Heart right ventricle (tissue), 16 donors: ENCODE data around the gene VDR. TPM values are rescaled to one million over a fixed set of nuclear protein-coding genes. Genes with fewer than 3 reads are reported as not detected.

ENCODE experiments used
- ATAC-seq, 8 donors: fragments of 200-7000 bp; cut with Tn5 transposase; one replicate each; pipeline ENCODE4 v1.9.1; 2020; ENCODE audit warnings: mild to moderate bottlenecking in 8 of 8, moderate library complexity in 8 of 8, moderate number of reproducible peaks in 1 of 8
- DNase-seq, 2 donors: peaks; one replicate each; pipeline ENCODE4 v3.0.0-alpha.2; 2020
- H3K27ac ChIP-seq, 10 donors: fragments of 200-600 bp; sonication (generic) in 2 of 10; one replicate each; pipeline versions ENCODE4 v1.5.0 to v1.8.0; 2020 to 2022; ENCODE audit warnings: mild to moderate bottlenecking in 3 of 10
- H3K27me3 ChIP-seq, 7 donors: fragments of 200-600 bp; one replicate each; pipeline ENCODE4 v1.8.0; 2021 to 2022; ENCODE audit warnings: mild to moderate bottlenecking in 2 of 7
- H3K36me3 ChIP-seq, 9 donors: fragments of 200-600 bp; sonication (generic) in 1 of 9; one replicate each; pipeline versions ENCODE4 v1.5.0 to v1.8.0; 2020 to 2022; ENCODE audit warnings: mild to moderate bottlenecking in 2 of 9
- H3K4me1 ChIP-seq, 9 donors: fragments of 200-600 bp; sonication (generic) in 1 of 9; one replicate each; pipeline versions ENCODE4 v1.5.0 to v1.8.0; 2020 to 2022; ENCODE audit warnings: mild to moderate bottlenecking in 4 of 9
- H3K4me3 ChIP-seq, 10 donors: fragments of 200-600 bp; sonication (generic) in 2 of 10; one replicate each; pipeline versions ENCODE4 v1.5.0 to v1.8.0; 2020 to 2022; ENCODE audit warnings: mild to moderate bottlenecking in 7 of 10, moderate library complexity in 2 of 10
- H3K9me3 ChIP-seq, 11 donors: fragments of 200-600 bp in 10 of 11; sonication (generic) in 2 of 11; one replicate each; pipeline versions ENCODE4 v1.5.0 to v1.8.0; 2013 to 2022; ENCODE audit warnings: mild to moderate bottlenecking in 2 of 11, control low read depth in 1 of 11, moderate library complexity in 1 of 11
- WGBS, 2 donors: extraction: QIAGEN DNeasy Blood & Tissue Kit; methylation state at CpG; one replicate each; pipeline ENCODE4 v1.1.7; 2013; ENCODE audit warnings: inconsistent platforms in 1 of 2; 5-methylcytosine and 5-hydroxymethylcytosine counted together
- intact Hi-C, 10 donors: fragments of 100-400 bp; cut with DNase I; formaldehyde crosslinking; loops; one replicate each; pipeline versions ENCODE4 v1.11.1 to v1.14.2; 2022
- polyA plus RNA-seq, 2 donors: library from polyadenylated mRNA; stranded (reverse); fragments of 200-250 nt; gene quantifications; one replicate each; pipeline ENCODE4 v1.2.3, GENCODE V29; 2013
- total RNA-seq, 10 donors: library from RNA; stranded (reverse); fragmentation: NEBNext Ultra II Directional in 3 of 10; extraction: Animal tissue kit (Norgen Biotek cat#: 25700) in 3 of 10; gene quantifications; one replicate each; pipeline versions ENCODE4 v1.2.1 to v1.2.4, GENCODE V29; 2021 to 2023
- TF ChIP-seq, protein P1 (sequence below), 9 donors: fragments of 200-600 bp; sonication (generic) in 2 of 9; IDR thresholded peaks; one replicate each; pipeline versions ENCODE4 v1.5.0 to v1.8.0; 2021 to 2022; ENCODE audit warnings: antibody characterized with exemption in 9 of 9, mild to moderate bottlenecking in 5 of 9, moderate library complexity in 1 of 9
- donor health status: Arrhythmogenic right ventricular cardiomyopathy.
- donor health status: ischemic (EF 13 %, LVEDD 7.1; RV severe dilation, severe dysfunction).
- donor health status: healthy with polysubstance abuse.
- donor health status: DM: no; HTN: yes; CAD: no.
- donor health status: DM: no; HTN: no; CAD: no.
- donor health status: ischemic (EF 25% LVEDD 6.9; RV normal size, moderate dysfunction).
- donor health status: ischemic (EF 25% LVEDD 5.7; RV mildly dilated, moderate dysfunction).
- donor health status: healthy.
- donor health status: DM: yes; HTN: yes; CAD: no.
- donor health status: Ischemic cardiomyopathy.
- donor health status: ischemic (EF 35%, LVEDD 5.7; RV mildly dilated, moderate dysfunction).
- donor health status: nonischemic (EF 11% LVEDD 7.7; RV severe dilation, severe dysfunction).
- donor health status: DM: yes; HTN: yes; CAD: no.
- donor health status: PGD.
- donor health status: ischemic (EF 29% LVEDD 5.4; RV normal size, mild dysfunction).
- donor health status: nonischemic (EF 23%, LVEDD 6.1; RV moderate dilation, normal function).

Gene VDR
- total and polyA plus RNA-seq, 12 donors, result 0.08 to 3.0 (median 0.31) TPM

DNA sequence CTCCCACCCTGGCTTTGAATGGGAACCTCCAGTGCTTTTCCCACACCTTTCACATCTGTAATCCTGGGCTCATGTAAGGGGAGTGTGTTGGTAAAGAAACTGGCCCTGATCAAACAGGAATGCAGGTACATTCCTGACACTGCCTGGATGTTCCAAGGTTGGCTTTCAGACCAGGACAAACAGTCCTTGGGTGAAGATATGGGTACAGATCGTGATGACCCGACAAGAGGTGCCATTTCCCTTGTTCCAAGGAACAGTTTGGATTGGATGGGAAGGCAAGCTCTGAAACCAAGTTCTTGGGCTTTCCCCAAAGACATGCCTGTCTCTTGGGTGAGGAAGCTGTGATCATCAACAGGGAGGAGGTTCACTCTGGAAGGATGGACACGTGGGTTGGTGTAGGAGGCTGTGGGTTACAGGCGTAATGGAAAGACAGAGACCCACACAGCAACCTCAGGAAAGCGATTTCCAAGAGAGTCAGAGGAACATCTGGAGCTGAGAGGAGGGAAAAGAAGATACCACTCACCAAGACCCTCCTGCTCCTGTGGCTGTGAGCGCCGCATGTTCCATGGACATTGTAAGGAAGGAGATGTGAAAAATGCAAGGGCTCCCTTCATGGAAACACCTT is 26.4 kb downstream of the VDR start:
- Histone ChIP-seq H3K36me3 (peaks cover 0 to 26% (median 0%) of the 10 kb centered on the region in 9 donors), H3K9me3 (no peaks in the 10 kb centered on the region), H3K4me1 (peaks cover 0 to 25% (median 0%) of the 10 kb centered on the region in 9 donors), H3K4me3 (no peak overlapping the region), H3K27me3 (peaks cover 0 to 7% (median 0%) of the 10 kb centered on the region in 7 donors), H3K27ac (no peak overlapping the region)
- intact Hi-C loops, result no loop called here
- DNase-seq, result no peak
- 95 to 96% methylated on average over 7 of the region's 7 CpGs for WGBS, 2 donors
- ATAC-seq, result no peak
- TF ChIP-seq, protein P1, sequence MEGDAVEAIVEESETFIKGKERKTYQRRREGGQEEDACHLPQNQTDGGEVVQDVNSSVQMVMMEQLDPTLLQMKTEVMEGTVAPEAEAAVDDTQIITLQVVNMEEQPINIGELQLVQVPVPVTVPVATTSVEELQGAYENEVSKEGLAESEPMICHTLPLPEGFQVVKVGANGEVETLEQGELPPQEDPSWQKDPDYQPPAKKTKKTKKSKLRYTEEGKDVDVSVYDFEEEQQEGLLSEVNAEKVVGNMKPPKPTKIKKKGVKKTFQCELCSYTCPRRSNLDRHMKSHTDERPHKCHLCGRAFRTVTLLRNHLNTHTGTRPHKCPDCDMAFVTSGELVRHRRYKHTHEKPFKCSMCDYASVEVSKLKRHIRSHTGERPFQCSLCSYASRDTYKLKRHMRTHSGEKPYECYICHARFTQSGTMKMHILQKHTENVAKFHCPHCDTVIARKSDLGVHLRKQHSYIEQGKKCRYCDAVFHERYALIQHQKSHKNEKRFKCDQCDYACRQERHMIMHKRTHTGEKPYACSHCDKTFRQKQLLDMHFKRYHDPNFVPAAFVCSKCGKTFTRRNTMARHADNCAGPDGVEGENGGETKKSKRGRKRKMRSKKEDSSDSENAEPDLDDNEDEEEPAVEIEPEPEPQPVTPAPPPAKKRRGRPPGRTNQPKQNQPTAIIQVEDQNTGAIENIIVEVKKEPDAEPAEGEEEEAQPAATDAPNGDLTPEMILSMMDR (IDR thresholded peaks at IDR 0.05), result no peak

DNA sequence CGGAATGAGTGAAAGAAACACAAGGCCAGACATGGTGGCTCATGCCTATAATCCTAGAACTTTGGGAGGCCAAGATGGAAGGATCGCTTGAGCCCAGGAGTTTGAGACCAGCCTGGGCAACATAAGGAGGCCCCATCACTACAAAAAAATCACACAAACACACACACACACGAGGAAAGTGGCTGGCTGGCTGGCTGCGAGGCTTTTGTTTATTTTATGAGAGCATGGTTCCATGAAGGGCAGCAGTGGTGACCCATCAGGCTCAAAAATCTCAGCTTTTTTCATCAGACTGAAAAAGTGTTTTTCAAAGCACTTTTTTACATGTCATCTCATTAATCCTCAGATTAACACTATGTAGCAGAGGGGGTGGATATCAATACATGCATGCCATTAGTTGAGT is 27.7 kb downstream of the VDR start:
- WGBS, 2 donors, result 86 to 87% methylated on average over 4 of the region's 4 CpGs
- DNase-seq (no peak), ATAC-seq (no peak)
- peaks cover 0 to 3% (median 0%) of the 10 kb centered on the region in 7 donors for H3K27me3 ChIP-seq
- peaks cover 0 to 26% (median 0%) of the 10 kb centered on the region in 9 donors for H3K36me3 ChIP-seq
- H3K4me1 ChIP-seq, result peaks cover 0 to 11% (median 0%) of the 10 kb centered on the region in 9 donors
- intact Hi-C loops, result no loop called here
- TF ChIP-seq, protein P1 (IDR thresholded peaks at IDR 0.05), result no peak
- H3K4me3 ChIP-seq, result no peak overlapping the region
- H3K9me3 ChIP-seq, result no peaks in the 10 kb centered on the region
- H3K27ac ChIP-seq, result no peak overlapping the region

DNA sequence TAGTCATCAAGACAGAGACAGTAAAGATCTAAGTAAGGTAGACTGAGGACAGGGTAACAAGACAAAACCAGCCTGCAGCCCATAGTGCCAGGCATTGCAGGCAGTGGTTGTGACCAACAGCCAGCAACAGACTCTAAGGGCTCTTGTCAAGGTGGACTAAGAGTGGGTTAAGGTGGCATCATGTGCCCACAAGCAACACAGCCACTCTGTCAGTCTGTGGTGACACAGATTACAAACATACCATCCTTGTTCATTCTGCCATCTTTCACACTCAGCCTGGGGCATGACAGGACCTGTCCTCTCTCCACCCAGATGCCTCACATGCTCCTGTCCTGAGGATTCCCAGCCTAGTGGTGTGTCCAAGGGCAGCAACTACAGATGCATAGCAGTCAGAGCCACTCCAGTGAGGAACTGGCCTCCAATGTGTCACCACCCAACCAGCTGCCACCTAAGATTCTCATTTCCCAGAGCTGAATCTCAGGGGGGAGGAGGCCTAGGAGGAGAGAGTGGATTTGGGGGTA is 28.3 kb downstream of the VDR start:
- DNase-seq, result no peak
- intact Hi-C loops, result no loop called here
- Histone ChIP-seq H3K4me3 (no peak overlapping the region), H3K27ac (no peak overlapping the region), H3K4me1 (peaks cover 0 to 11% (median 0%) of the 10 kb centered on the region in 9 donors), H3K27me3 (no peaks in the 10 kb centered on the region), H3K36me3 (peaks cover 0 to 26% (median 0%) of the 10 kb centered on the region in 9 donors), H3K9me3 (no peaks in the 10 kb centered on the region)
- TF ChIP-seq, protein P1 (IDR thresholded peaks at IDR 0.05), result no peak
- no peak for ATAC-seq

GRCh38 chr12:47875746-47876439 is 28.9 kb downstream of the VDR start:
- peaks cover 0 to 26% (median 0%) of the 10 kb centered on the region in 9 donors for H3K36me3 ChIP-seq

More at GRCh38 chr12:47875746-47876439, 28.9 kb downstream of the VDR start:
- ATAC-seq (no peak), DNase-seq (no peak)
- TF ChIP-seq, protein P1 (IDR thresholded peaks at IDR 0.05), result no peak
- WGBS, 2 donors, result 96 to 98% methylated on average over 2 of the region's 2 CpGs
- H3K27ac ChIP-seq, result no peak overlapping the region
- no peaks in the 10 kb centered on the region for H3K27me3 ChIP-seq
- no peaks in the 10 kb centered on the region for H3K9me3 ChIP-seq
- H3K4me3 ChIP-seq, result no peak overlapping the region
- H3K4me1 ChIP-seq, result peaks cover 0 to 9% (median 2%) of the 10 kb centered on the region in 9 donors
- intact Hi-C loops, result no loop called here
